GM19025 (cell line): ENCODE results near the gene CAPZA1.
A peak's percentile ranks its signal among the peaks of the same experiment; 100 is the strongest.
"Not testable (repeated sequence)": the region's sequence is repeated elsewhere in the genome, so short reads cannot be mapped to it uniquely, and the experiment has no call there.

Source experiments
- ATAC-seq: cut with Tn5 transposase; IDR thresholded peaks from one replicate; pipeline ENCODE4 v1.9.1; 2021; ENCODE audit warnings: mild to moderate bottlenecking, low read depth, moderate library complexity; ENCODE audit not compliant: unreplicated experiment

Gene CAPZA1

GRCh38 chr1:112626193-112626592, 6.6 kb downstream of the CAPZA1 start:
- no peak for ATAC-seq

GRCh38 chr1:112626887-112627286, 7.3 kb downstream of the CAPZA1 start:
- ATAC-seq: no peak

DNA sequence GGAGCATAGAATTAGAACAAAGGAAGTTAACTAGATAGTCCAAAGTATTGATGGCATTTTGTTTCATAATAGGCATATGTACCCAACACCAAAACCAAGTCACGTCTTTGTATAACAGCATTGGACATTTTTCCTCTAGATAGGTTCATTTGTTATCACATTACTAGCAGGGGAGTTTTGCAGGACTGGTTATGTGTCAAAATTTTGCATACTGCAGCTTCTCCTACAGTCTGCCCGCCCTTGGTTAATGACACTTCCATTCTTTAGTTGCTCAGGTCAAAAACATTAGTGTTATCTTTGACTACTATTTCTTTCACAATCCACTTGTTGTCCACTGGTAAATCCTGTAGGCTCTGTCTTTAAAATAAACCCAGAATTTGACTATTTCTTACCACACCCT, 8.9 kb downstream of the CAPZA1 start:
- no peak for ATAC-seq

GRCh38 chr1:112629256-112629655, 9.6 kb downstream of the CAPZA1 start:
- no peak for ATAC-seq

DNA sequence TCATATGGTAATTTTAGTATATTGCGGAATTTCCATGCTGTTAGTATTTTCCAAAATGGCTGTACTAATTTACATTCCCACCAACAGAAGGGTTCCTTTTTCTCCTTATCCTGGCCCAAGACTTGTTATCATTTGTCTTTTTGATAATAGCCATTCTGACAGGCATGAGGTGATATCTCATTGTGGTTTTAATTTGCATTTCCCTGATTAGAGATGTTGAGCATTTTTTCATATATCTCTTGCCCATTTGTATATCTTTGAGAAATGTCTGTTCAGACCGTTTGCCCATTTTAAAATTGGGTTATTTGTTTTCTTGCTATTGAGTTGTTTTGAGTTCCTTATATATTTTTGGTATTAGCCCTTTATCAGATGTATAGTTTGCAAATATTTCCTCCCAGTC, 14.0 kb downstream of the CAPZA1 start:
- no peak for ATAC-seq

DNA sequence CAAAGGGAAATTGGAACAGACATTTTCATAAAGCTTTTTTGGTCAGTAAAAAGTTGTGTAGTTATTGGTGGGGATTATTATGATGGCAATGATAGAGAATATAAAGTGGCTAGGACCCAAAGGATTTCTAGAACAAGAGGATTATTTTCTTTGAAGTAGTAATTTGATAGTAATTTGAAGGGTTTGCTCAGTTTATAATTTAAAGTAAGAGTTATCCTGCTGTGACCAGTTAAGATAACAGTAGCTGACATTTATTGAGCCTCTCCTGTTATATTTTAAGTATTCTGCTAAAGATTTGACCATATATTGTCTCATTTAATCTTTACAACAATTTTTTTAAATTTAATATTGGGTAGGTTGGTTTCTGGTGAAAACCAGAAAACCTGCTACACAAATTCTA, 14.7 kb downstream of the CAPZA1 start:
- ATAC-seq: no peak

- no peak for ATAC-seq
Measured at GRCh38 chr1:112636056-112636455, 16.4 kb downstream of the CAPZA1 start.

DNA sequence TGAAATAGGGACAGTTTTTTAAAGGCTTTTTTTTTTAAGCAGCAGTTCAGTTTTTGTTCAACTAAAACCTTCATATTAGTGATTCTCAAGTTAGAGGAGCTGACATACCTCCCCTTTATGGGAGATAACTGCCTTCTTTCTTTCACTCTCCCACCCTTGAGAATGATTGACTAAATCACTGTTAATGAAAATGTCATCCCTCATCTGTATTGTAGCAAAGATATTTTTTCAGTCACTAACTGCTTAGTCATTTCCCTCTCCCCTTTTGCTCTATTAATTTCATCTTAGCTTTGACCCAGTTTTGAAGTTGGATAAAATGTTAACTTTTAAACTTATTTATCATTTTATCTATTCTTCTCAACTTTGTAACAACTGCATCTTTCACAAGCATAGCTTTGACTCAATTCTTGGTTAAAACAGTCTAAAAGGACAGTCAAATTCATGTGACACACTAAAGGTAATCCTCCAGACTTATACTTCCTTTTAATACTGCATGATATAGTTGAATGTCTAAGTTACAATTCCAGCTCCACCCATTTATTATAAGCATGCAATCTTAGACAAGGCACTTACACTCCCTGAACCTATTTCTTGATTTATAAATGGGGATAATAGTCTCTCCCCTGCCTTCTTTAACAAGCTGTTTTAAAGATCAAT, 17.1 kb downstream of the CAPZA1 start:
- peak; percentile 42 for ATAC-seq

DNA sequence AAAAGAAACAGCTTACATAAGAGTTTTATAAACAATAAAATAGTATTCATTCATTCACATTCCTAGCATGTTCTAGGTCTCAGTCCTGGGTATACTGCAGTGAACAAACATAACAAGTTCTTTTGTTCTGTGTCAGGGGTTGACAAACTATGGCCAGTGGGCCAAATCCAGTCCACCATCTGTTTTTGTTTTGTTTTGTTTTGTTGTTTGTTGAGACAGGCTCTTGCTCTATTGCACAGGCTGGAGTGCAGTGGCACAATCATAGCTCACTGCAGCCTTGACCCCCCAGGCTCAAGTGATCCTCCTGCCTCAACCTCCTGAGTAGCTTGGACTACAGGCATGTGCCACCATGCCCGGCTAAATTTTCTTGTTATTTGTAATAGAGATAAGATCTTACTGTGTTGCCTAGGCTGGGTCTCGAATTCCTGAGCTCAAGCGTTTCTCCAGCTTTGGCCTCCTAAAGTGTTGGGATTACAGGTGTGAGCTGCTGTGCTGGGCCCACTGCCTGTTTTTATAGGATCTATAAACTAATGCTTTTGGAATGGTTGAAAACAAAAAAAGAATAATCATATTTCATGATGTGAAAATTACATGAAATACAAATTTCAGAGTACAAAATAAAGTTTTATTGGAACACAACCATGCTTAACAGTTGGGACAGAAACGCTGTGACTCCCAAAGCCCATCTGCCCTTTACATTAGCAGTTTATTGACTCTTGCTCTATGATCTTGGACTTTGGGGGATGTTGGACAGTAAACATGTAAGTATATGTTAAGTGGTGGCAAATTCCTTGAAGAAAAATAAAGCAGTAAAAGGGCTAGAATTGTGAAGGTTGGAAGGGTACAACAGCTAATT, 17.9 kb downstream of the CAPZA1 start:
- no peak for ATAC-seq

DNA sequence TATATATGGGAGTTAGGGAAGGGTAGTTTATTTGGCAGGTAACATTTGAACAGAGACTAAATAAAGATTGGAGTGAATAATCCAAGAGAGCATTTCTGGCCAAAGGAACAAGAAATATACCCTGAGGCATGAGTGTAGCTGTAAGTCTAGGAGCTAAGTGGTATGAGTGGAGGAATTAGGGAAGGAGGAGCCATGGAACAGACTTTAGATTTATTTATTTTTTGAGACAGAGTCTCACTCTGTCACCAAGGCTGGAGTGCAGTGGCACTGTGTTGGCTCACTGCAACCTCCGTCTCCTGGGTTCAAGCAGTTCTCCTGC, 18.4 kb downstream of the CAPZA1 start:
- ATAC-seq: no peak

GRCh38 chr1:112640437-112640836, 20.8 kb downstream of the CAPZA1 start:
- not testable (repeated sequence) for ATAC-seq

- no peak for ATAC-seq
Measured at GRCh38 chr1:112643080-112643479, 23.4 kb downstream of the CAPZA1 start.

DNA sequence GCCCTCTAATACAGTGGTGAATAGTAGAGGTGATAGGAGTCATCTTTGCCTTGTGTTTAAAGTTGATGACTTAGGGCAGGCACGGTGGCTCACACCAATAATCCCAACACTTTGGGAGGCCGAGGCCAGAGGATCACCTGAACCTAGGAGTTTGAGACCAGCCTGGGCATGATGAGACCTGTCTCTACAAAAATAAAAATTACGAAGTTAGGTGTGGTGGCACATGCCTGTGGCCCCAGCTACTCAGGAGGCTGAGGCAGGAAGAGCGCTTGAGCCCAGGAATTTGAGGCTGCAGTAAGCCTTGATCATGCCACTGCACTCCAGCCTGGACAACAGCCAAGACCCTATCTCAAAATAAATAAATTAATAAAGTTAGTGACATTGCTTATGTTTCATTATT, 26.6 kb downstream of the CAPZA1 start:
- no peak for ATAC-seq

DNA sequence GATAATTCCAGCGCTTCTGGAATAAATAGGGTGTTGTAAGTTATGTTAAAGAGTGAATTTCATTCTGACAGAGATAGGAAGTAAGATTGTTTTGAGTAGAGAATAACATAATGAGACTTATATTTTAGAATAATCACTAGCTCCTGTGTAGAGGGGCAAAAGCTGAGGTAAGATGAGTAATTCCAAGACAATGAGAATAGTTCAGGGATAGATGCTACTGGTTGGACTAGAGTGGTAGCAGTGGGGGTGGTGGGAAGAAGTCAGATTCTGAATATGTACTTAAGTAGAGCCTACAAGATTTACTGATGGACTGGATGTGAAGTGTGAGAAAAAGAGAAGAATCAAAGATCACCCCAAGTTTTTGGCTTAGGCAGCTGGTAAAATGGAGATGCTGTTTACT, 31.6 kb downstream of the CAPZA1 start:
- ATAC-seq: no peak

- ATAC-seq: no peak
Measured at GRCh38 chr1:112665857-112666256, 46.2 kb downstream of the CAPZA1 start.

- no peak for ATAC-seq
Measured at GRCh38 chr1:112666946-112667345, 47.3 kb downstream of the CAPZA1 start.

GRCh38 chr1:112672009-112672408, 52.4 kb downstream of the CAPZA1 start:
- no peak for ATAC-seq

- no peak for ATAC-seq
Measured at GRCh38 chr1:112672842-112673241, 53.2 kb downstream of the CAPZA1 start.

- ATAC-seq: no peak
Measured at GRCh38 chr1:112673592-112674439, 54.2 kb downstream of the CAPZA1 start.

DNA sequence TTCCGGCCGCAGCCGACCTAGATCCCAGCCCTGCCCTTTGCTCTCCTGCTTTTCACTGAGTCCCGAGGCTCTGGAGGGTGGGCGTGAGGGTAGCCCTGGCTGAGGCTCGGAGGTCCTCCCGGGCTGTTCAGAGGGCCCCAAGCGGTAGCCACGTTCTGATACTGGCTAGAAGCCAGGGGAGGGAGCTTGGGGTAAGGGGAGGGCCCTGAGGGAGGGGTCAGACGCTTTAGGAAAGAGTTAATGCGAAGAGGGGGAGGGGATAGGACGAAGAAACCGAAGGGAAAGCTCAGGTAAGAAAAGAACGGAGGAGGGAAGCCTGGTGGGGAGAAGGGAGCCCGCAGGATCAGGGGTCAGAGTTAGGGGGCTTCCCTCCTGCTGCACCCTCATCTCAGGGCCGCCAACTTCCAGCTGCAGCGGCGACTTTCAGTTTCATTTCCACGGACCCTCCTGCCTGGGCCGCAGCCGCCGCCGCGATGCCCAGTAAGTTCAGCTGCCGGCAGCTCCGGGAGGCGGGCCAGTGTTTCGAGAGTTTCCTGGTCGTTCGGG, 54.9 kb downstream of the CAPZA1 start, which contains the start of gene MOV10:
MOV10 (plus strand) TSS at position 220 of the 546 bp plus-strand sequence; CDS start at position 474, 254 bp downstream.
- peak; percentile 58 for ATAC-seq
